HCEC 1CT (cell line): ENCODE data around the gene ABCF1.
"Not testable (repeated sequence)": the region's sequence is repeated elsewhere in the genome, so short reads cannot be mapped to it uniquely, and the experiment has no call there.

Source experiments
- DNase-seq: peaks from one replicate; pipeline ENCODE4 v3.0.0-alpha.2; 2017

Gene ABCF1

DNA sequence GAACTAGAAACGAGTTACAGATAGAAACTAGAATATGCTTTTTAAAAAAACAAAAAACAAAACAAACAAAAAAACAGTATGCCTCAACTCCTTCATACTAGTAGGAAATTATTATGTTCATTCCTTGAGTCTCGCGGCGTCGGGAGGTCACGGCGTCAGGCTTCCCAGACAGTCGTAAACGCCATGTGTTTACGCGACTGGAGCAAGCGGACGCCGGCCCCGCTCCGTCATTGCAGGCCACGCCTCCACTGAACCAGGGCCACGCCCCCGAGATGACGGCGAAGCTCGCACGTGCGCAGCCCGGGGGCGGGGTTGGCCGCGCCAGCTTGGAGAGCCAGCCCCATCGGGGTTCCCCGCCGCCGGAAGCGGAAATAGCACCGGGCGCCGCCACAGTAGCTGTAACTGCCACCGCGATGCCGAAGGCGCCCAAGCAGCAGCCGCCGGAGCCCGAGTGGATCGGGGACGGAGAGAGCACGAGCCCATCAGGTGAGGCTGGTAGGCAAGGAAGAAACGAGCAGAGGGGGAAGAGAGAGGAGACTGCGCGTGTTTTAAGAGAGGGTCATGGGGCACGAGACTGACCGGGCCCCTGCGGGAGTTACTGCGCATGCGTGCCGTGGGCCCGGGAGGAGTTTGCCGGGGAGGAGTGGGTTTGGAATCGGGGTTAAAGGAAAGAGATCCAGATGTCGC lies at the start of gene ABCF1:
Gene ABCF1, plus strand, starts transcription at position 368 of the 687 bp plus-strand sequence. Its CDS starts 46 bp downstream, at position 414.
- DNase-seq: peak; percentile 96

DNA sequence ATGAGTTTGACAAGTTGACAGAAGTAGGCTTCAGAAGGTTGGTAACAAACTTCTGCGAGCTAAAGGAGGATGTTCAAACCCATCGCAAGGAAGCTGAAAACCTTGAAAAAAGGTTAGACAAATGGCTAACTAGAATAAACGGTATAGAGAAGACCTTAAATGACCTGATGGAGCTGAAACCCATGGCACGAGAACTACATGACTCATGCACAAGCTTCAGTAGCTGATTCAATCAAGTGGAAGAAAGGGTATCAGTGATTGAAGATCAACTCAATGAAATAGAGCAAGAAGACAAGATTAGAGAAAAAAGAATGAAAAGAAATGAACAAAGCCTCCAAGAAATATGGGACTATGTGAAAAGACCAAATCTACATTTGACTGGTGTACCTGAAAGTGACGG lies 49.3 kb upstream of the ABCF1 start:
- DNase-seq: not testable (repeated sequence)

DNA sequence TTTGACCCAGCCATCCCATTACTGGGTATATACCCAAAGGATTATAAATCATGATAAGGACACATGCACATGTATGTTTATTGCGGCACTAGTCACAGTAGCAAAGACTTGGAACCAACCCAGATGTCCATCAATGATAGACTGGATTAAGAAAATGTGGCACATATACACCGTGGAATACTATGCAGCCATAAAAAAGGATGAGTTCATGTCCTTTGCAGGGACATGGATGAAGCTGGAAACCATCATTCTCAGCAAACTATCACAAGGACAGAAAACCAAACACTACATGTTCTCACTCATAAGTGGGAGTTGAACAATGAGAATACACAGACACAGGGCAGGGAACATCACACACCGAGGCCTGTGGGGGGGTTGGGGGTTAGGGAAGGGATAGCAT lies 44.8 kb upstream of the ABCF1 start:
- DNase-seq: not testable (repeated sequence)

DNA sequence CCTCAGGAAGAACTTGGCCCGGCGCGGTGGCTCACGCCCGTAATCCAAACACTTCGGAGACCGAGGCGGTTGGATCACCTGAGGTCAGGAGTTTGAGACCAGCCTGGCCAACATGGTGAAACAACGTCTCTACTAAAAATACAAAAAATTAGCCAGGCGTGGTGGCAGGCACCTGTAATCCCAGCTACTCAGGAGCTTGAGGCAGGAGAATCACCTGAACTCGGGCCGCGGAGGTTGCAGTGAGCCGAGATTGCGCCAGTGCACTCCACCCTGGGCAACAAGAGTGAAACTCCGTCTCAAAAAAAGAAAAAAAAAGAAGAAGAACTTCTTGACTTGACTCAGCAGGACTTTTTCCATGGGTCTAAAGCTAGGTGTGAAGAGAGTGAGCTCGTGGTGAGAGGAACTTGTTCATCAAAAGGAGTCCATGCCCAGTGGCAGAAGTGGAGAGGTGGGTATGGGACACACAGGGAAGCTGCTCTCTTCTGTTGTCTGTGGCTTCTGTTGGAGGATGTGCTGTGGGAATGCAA lies 41.8 kb upstream of the ABCF1 start:
- not testable (repeated sequence) for DNase-seq

DNA sequence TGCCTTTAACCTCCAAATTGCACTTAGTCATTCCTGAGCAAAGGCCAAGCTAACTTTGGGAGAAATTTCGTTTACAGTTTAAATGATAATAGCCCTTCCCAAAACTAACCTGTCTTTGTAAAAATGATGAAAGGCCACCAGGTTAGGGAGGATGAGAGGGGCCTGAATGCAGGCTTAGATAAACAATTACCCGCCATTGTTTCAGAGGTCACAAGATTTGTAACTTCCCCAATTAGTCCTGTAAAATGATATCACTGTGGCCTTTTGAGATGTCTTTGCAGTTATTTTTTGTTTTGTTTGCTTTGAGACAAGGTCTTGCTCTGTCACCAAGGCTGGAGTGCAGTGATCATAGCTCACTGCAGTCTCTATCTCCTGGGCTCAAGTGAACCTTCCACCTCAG lies 41.2 kb upstream of the ABCF1 start:
- DNase-seq: no peak

DNA sequence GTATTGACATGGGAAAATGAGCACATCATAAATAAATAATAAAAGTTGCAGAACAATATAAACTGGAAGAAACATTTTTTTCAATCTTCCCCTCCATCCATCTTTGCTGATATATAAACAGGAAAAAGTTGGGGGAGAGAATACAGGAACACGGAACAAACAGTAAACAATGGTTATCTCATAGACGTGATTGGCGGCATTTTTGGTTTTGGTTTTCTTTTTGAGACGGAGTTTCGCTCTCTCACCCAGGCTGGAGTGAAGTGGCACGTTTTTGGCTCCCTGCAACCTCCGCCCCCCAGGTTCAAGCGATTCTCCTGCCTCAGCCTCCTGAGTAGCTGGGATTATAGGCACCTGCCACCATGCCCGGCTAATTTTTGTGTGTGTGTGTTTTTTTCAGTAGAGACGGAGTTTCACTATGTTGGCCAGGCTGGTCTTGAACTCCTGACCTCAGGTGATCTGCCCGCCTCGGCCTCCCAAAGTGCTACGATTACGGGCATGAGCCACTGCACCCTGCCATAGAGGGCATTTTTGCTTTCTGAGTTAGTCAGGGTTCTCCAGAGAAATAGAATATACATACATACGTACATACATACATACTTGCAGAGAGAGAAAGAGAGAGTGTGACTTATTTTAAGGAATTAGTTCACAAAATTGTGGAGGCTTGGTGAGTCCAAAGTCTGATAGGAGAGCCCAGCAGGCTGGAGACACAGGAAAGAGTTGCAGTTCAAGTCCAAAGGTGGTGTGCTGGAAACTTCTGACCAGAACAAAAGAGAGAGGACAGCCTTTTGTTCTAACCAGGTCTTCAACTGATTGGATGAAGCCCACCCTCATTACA lies 37.6 kb upstream of the ABCF1 start:
- no peak for DNase-seq

DNA sequence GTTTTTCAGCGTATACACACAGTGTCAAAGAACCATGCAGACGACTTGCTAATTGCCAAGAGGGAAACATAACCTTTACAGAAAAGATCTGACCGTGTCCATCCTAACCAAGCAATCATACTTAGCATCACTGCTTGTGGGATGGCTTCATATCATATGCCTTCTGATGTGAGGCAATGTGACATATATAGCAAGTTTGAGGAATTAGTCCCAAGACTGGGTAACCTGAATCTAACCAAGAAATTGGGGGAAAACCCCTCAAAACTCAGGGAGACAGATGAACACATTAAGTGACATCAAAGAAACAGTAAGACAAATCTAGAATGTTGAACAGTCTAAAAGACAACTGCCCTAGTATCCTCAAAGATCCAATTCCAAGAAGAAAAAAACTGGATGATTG lies 33.3 kb upstream of the ABCF1 start:
- DNase-seq: no peak

DNA sequence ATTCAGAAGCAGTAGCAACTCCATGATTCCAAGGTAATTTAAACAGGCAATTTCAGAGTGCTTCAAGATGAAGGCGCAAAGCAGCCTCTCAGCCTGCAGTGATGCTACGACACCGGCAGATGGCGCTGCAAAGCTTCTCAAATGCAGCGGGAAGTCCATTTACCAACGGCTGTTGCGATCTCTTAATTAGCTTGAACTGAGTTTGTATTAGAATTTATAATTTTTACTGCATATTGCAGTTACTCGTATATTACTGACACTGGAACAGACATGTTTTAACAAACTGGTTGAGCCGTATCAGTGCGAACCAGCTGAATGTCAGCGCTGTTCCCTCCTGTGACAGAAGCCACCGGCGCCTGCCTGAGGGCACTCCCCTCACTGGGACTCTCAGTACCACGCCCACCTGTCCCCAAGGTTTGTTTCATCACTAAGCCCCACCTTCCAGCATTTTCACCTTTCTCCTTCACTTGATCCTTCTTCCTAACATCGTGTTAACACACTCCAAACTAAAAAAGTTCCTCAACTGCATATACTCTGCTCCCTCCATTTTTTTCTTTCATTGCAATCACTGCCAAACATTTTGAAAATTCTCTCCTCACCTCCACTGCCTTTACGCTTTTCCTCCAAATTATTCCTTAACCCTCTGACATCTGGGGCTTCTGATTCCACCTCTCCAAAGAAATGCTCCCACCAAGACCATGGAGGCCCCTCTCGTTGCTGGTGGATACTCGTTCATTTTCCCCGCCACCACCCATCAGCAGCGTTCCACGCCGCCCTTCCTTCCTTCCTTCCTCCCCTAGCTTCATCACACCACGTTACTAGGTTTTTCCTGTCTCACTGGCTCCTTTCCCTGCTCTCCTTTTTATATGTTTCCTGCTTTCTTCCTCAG lies 29.5 kb upstream of the ABCF1 start:
- DNase-seq: peak; percentile 73

DNA sequence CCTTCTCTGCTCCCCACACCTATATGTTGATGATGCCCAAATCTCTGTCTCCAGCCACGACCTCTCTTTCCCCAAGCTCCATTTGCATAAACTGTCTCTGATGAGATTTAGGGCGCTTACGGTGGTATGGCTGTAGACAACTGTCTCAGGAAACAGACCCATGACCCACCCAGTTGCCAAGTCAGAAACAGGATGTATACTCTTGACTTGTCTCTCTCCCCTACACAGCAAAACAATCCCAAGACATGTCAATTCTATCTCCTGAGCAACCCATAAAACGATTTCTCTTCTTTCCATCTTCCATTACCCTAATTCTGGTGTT lies 28.9 kb upstream of the ABCF1 start:
- no peak for DNase-seq

DNA sequence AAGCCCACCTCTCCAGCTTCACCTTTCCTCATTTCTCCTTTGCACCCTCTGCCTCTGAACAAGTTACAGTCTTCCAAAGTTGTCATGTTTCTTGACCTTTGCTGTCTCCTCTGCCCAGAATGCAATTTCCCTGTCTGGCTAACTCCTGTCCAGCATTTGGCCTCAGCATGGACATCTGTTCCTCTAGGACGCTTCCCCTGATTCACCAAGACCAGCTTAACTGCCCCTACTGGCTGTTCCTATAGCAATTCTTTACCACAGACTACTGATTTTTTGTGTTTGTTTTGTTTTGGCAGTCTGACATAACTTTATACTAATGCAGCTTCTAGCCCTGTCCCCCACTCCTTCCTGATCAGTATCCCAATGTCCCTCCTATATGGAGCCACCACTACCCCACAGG lies 28.3 kb upstream of the ABCF1 start:
- peak; percentile 64 for DNase-seq

DNA sequence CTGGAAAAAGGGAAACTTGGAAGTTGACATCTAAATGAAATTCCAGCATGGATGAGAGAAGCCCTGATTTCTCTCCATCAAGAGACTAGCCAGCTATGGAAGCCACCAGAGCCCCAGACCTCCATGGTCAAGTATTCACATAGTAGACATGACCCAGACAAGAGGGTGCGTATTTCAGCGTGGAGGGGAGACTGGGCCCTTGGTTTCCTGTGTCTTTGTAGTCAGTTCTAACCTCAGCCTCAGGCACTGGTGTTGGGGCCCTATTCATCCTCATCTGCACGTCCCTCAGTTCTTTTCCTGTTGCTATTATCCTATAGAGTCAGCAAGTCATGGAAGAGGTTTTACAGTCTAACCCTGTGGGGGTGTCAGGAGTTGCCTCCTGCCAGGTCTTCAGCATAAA lies 27.4 kb upstream of the ABCF1 start:
- no peak for DNase-seq

DNA sequence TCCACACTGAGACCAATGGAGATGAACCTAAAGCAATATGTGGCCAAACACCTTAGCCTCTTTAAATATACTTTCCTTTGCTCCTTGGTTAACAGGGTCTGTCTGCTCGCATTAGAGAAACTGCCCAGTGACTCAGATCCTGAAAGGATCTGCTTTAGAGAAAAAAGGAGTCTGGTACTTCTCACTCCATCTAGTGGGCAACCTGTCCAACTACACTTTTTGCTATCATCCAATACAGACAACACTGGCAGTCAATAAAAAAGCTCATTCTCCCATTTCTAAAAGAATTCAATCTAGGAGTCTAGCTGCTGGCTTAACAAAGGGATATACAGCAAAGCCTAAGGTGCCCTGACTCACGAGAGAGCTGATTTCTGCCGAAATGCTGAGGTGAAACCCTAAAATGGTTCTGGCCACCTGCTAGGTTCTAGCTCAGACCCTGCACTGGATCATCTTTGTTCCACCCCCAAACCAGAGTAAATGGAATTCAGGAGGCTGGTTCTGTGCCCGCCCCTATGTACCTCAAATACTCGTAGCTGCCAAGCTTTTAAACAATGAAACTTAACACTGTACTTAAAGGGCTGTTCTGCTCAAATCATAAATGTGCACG lies 26.5 kb upstream of the ABCF1 start:
- peak; percentile 79 for DNase-seq

DNA sequence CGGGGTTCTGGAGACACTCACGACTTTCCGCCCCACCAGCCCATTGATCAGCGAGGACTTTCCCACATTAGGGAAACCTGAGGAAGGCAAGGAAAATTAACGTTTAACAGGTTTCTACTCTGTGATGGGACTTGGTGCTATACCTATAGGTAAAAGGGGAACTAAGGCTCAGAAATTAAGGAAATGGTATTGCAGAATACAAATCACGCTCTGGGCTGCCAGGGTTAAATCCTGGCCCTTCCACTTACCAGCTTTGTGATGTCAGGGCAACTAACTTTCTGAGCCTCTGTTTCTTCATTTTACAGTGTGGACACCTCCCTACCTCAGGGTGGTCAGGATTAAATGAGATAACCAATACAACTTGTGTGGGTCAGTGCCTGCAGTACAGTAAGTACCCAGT lies 23.8 kb upstream of the ABCF1 start:
- DNase-seq: no peak

DNA sequence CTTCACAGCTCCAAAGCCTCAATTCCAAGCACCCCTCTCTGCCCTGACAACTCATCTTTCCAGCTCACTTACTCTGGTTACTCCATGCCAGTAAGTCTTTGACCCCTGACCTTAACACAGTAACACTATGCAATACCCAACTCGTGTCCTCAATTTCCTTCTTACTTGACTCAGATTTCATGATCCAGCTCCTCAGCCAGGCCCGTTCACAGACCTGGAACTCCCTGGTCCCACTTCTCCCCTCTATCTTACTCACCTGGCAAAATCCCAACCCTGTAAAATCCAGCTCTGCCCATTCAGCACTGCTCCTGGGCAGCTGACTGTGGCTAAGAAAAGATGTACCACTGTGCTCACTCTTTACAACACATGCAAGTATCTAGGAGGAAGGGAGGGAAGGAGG lies 22.9 kb upstream of the ABCF1 start:
- peak; percentile 68 for DNase-seq

DNA sequence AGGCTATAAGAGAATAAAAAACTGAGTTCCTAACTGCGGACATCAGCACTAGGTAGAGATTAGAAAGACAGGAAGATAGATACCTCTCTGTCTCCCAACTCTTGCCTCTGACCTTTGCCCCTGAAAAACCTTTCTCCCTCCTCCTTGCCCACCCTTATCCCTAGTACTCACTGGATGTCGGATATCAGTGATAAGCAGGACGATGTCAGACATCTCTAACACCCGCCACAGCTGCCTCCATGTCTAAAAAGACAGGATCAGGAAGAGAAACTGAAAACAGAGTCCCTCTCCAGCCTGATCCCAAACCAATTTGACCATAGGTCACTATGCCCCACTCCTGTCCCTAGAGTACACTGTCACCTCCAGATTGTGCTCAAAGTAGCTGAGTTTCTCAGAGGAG lies 16.8 kb upstream of the ABCF1 start:
- DNase-seq: no peak

DNA sequence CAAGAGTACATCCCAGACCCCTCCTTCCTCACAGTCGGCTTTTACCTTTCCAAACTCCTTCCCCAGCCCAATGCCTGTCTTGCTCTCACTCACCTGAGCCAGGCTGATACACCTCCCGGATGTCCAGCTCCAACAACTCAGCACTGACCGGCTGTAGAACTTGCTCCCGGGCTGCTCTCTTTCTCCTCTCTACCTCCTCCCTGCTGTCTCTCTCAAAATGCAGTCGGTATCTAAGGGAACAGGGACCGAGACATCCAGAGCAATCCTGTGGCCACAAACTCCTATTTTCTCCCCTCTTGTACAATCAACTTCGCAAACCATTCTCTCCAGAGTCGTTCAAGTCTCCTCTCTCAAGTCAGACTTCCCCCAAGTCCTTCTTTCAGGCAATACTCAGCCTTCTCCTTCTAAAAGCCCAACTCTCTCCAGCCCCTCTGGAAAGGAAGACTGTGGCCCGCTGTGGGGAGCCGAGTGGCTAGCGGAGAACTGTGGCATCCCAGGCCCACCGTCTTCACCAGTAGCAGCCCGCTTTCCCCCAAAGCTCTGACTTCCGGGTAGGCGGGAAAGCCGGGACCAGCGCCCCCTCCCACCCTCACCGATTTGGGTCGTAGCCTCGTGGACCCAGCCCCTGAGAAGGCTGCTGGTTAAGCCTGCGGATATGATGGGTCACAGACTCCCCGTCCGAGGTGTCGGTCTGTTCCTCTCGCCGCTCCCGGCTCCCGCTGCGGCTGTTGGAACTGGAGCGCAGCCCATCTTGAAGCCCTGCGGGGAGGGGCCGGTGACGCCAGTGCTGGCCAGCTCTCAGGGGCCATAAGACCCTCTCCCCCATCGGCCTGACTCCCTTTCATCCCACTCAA lies 16.1 kb upstream of the ABCF1 start:
- no peak for DNase-seq

DNA sequence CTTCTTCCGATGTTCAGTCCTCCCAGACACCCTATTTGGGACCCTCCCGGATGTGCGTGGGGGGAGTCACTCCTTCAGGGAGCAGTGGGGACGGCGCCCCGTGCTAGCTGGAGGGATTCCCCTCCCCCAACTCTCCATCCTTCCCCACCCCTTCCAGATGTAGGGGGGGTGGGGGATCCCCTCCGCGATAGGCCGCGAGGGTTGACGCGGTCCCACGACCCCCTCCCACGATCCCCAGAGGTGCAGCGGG lies 15.5 kb upstream of the ABCF1 start:
- DNase-seq: no peak

DNA sequence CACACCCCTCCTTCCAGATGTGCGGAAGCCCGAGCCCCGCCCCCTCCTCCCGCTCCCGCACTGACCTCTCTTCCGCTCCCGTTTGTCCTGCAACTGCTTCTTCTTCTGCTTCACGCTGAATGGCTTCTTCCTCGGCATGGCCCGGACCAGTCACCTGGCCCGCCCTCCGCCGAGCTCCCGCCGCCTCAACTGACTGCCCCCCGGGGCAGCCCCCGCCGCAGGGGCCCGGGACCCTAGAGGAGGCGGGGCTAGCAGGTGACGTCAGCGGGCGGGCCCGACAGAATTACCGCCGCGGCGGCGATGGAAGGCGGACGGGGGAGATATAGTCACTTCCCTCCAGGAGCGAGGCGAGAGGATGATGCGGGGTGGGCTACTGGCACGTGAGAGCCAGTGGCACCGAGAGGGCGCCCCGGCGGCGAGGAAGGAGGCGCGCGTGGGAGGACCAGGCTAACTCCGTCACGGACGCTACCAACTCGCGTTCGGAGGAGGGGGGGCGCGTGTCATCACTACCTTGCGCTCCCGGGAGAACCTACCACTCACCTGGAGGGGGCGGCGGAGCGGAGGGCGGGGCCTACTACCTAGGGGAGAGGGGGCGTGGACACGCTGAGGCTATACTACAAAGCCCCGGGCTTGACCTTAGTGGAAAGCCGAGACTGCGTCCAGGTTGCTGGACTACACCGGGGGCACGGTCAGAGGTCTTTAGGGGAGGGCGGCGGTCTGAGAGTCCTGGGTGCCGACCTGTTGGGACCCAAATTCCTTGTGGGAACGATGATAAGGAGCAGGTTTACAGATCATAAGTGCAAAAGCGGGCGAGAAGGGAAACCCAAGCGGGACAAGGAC lies 15.0 kb upstream of the ABCF1 start, which contains the start of gene GNL1:
Gene GNL1, minus strand, starts transcription at position 424 of the 840 bp plus-strand sequence. Its CDS starts 286 bp downstream, at position 138.
- peak; percentile 74 for DNase-seq

DNA sequence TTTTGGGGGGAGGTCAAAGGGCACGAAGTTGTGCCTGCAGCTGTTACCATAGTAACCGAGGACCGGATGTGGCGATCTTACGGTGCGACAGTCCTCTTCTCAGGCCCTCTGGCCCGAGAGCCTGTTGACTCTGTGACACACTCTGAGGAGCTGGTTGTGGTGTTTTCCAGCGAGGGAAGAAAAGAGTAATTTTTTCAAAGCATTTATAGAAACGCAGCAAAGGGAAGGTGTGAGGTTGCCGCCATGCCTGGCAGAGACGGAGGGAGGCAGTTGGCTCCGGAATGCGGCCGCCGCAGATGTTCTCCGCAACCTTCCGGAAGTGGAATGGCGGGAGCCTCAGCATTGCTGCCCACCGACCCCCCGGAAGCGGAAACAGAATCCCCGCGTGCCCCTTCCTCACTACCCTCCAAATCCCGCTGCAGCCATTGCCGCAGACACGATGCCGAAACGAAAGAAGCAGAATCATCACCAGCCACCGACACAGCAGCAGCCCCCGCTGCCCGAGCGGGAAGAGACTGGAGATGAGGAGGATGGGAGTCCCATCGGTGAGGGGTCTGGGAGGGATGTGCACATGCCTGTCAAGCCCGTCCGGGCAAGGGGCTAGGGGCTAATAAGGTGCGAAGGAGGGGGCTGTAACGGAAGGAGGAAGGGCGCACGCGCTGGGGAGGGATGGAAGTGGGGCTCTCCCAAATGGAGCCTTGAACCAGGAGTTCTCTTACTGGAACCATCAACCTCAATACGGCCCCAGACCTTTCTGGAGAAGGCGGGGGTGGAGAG lies 14.1 kb upstream of the ABCF1 start, which contains the start of gene PRR3:
Gene PRR3, plus strand, starts transcription at position 390 of the 777 bp plus-strand sequence. Its CDS starts 50 bp downstream, at position 440.
- DNase-seq: peak; percentile 91

DNA sequence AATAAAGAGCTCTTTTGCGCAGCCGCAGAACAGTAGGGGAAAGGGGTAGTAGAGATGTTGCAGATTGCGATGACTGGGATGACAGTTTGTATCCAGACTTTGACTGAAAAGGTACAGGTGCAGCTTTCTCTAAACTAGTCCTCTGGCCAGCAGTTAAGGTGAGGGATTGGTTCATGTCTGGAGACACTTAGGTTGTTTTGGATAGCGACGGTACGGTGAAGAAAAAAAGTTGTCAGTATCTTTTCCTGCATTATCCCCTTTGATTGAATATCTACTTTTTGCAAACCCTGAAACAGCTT lies 13.6 kb upstream of the ABCF1 start:
- DNase-seq: no peak
